Activated T-cell treated with anti-CD3 and anti-CD28 coated beads for 4 hours (primary cell): ENCODE data around the gene MYO7B.

Source experiments
- DNase-seq: peaks from one replicate; pipeline ENCODE4 v3.0.0-alpha.2; 2020

The MYO7B gene

GRCh38 chr2:127627740-127628571, 92.5 kb downstream of the MYO7B start:
- DNase-seq = no peak

- DNase-seq = no peak
Observed at GRCh38 chr2:127628767-127629614, 93.5 kb downstream of the MYO7B start.

GRCh38 chr2:127629637-127630036, 94.2 kb downstream of the MYO7B start:
- DNase-seq = no peak

GRCh38 chr2:127630096-127630863, 94.8 kb downstream of the MYO7B start:
- no peak for DNase-seq

- DNase-seq = no peak
Observed at GRCh38 chr2:127630864-127631540, 95.5 kb downstream of the MYO7B start.

- DNase-seq = no peak
Observed at GRCh38 chr2:127631541-127631996, 96.1 kb downstream of the MYO7B start.

- no peak for DNase-seq
Observed at GRCh38 chr2:127631997-127632581, 96.6 kb downstream of the MYO7B start.

- no peak for DNase-seq
Observed at GRCh38 chr2:127632592-127633489, 97.4 kb downstream of the MYO7B start.

- no peak for DNase-seq
Observed at GRCh38 chr2:127633556-127634065, 98.1 kb downstream of the MYO7B start.

GRCh38 chr2:127634066-127634617, 98.7 kb downstream of the MYO7B start:
- DNase-seq = no peak

- no peak for DNase-seq
Observed at GRCh38 chr2:127634626-127635379, 99.3 kb downstream of the MYO7B start.

GRCh38 chr2:127635380-127636237, 100.1 kb downstream of the MYO7B start:
- no peak for DNase-seq

GRCh38 chr2:127636248-127637235, 101.1 kb downstream of the MYO7B start:
- no peak for DNase-seq

GRCh38 chr2:127637236-127637630, 101.8 kb downstream of the MYO7B start:
- DNase-seq = no peak

GRCh38 chr2:127637725-127638252, 102.3 kb downstream of the MYO7B start:
- no peak for DNase-seq

GRCh38 chr2:127638361-127639110, 103.1 kb downstream of the MYO7B start:
- DNase-seq = no peak
